Sciatic nerve (tissue), 2 donors: ENCODE measurements around the gene ZNF786. TPM values are rescaled to one million over a fixed set of nuclear protein-coding genes. Genes with fewer than 3 reads are reported as not detected.
A peak's percentile ranks its signal among the peaks of the same experiment; 100 is the strongest.
"Not testable (repeated sequence)": the region's sequence is repeated elsewhere in the genome, so short reads cannot be mapped to it uniquely, and the experiment has no call there.

Experiments used
- ATAC-seq: fragments of 200-7000 bp; cut with Tn5 transposase; one replicate; pipeline ENCODE4 v1.9.1; 2020; ENCODE audit warnings: mild to moderate bottlenecking, moderate library complexity
- DNase-seq: peaks from one replicate; pipeline ENCODE4 v3.0.0-alpha.2; 2020; ENCODE audit warnings: low spot score
- intact Hi-C: fragments of 100-400 bp; cut with DNase I; formaldehyde crosslinking; loops from one replicate; pipeline ENCODE4 v1.14.2; 2022
- total RNA-seq: library from RNA; stranded (reverse); fragmentation: NEBNext Ultra II Directional; extraction: Animal tissue kit (Norgen Biotek cat#: 25700); gene quantifications from one replicate; pipeline ENCODE4 v1.2.1, GENCODE V29; 2021
- donor health status: DM: no; HTN: no; CAD: no.
- donor health status: DM: no; HTN: no; CAD: no.

Gene ZNF786
- total RNA-seq, 1 donor from 2014 or later = 7.7 TPM

DNA sequence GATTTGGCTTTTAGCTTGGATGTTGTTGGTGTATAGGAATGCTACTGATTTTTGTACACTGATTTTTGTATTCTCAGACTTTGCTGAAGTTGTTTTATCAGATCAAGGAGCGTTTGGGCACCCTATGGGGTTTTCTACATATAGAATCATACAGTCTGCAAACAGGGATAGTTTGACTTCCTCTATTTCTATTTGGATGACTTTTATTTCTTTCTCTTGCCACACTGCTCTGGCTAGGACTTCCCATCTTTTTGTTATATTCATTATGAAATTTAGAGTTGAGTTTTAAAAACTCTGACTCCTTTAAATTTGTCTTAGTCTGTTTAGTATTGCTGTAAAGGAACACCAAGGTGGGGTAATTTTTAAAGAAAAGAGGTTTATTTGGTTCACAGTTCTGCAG, 4.7 kb downstream of the ZNF786 start:
- intact Hi-C loops = no loop called here
- ATAC-seq (no peak), DNase-seq (no peak)

DNA sequence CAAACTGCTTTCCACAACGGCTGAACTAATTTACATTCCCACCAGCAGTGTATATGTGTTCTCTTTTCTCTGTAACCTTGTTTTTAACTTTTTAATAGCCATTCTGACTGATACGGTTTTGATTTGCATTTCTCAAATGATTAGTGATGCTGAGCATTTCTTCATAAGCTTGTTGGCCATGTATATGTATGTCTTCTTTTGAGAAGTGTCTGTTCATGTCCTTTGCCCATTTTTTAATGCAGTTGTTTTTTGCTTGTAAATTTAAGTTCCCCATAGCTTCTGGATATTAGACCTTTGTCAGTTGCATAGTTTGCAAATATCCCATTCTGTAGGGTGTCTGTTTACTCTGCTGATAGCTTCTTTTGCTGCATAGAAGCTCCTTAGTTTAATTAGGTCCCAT, 6.1 kb downstream of the ZNF786 start:
- no peak for ATAC-seq
- DNase-seq = no peak
- intact Hi-C loops = no loop called here

DNA sequence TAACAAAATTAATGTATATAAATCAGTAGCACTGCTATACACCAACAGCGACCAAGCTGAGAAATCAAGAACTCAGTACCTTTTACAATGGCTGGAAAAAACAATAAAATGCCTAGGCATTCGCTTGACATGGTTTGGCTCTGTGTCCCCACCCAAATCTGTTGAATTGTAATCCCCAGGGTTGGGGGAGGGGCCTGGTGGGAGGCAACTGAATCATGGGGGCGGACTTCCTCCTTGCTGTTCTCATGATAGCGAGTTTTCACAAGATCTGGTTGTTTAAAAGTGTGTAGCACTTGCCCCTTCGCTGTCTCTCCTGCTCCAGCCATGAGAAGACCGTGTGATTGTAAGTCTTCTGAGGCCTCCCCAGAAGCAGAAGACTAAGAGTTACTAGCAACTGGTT, 8.6 kb downstream of the ZNF786 start:
- DNase-seq (no peak), ATAC-seq (no peak)
- intact Hi-C loops = no loop called here

- no peak for DNase-seq
- no peak for ATAC-seq
- intact Hi-C loops = no loop called here
Observed at GRCh38 chr7:149077594-149077993, 12.9 kb downstream of the ZNF786 start.

DNA sequence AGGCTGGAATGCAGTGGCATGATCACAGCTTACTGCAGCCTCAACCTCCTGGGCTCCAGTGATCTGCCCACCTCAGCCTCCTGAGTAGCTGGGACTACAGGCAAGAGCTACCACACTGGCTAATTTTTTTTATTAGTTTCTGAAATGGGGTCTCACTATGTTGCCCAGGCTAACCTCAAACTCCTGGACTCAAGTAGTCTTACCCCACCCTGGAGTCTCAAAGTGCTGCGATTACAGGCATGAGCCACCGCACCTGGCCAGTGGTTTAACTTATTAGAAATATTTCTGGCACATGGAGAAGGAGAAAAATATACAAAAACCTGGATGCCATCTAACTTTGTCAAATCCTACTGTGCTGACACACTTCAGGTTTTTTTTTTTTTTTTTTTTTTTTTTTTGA, 15.2 kb downstream of the ZNF786 start:
- intact Hi-C loops = no loop called here
- ATAC-seq = no peak
- DNase-seq = no peak

DNA sequence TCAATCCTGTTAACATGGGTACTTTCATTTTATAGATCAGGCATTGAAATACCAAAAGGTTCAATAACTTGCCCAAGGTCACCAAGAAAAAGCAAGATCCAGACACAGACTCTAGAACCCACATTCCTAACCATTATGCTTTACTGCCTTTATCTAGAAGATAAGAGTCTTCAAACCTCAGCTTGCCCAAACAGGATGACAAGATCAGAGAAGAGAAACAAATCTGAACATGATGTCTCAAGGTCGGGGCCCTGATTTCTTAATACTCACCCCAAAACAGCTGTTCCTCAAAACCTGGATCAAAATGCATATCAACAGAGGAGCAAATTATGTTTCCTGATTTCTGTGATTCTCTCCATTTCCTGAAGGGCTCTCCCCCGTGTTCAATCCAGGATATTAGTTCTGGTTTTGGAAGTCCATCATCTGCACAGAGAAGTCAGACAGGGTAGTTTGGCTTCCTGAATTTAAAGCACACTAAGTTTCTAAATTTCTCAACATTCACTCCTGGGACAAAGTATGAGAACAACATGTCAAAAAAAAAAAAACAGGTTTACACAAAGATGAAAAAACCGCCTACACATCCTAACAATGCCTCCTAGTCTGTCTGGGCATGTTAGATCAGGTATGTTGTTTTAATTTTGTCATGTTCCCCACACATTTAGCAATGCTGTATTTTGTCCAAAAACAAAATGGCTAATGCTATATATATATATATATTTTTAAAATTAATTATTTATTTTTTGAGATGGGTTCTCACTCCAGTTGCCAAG, 16.2 kb downstream of the ZNF786 start:
- intact Hi-C loops = no loop called here
- ATAC-seq (no peak), DNase-seq (no peak)

GRCh38 chr7:149072438-149072775, 18.1 kb downstream of the ZNF786 start:
- ATAC-seq = no peak
- intact Hi-C loops = no loop called here
- DNase-seq = no peak

- ATAC-seq (peak; percentile 44), DNase-seq (no peak)
- intact Hi-C loops = no loop called here
Observed at GRCh38 chr7:149071641-149072437, 18.7 kb downstream of the ZNF786 start.

DNA sequence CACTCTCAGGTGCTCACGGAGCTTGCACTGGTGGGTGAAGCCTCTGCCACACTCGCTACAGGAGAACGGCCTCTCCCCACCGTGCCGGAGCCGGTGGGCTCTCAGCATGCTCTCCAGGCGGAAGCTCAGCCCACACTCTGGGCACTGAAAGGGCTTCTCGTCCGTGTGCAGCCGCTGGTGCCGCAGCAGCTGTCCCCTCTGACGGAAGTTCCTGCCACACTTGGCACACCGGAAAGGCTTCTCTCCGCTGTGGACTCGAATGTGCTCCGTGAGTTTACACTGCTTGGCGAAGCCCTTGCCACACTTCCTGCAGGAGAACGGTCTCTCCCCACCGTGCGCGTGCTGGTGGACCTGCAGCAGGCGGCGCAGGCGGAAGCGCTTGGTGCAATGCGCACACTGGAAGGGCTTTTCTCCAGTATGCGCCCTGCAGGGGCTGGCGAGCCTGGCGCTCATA, 19.3 kb downstream of the ZNF786 start:
- DNase-seq (no peak), ATAC-seq (peak; percentile 17)
- intact Hi-C loops = no loop called here

DNA sequence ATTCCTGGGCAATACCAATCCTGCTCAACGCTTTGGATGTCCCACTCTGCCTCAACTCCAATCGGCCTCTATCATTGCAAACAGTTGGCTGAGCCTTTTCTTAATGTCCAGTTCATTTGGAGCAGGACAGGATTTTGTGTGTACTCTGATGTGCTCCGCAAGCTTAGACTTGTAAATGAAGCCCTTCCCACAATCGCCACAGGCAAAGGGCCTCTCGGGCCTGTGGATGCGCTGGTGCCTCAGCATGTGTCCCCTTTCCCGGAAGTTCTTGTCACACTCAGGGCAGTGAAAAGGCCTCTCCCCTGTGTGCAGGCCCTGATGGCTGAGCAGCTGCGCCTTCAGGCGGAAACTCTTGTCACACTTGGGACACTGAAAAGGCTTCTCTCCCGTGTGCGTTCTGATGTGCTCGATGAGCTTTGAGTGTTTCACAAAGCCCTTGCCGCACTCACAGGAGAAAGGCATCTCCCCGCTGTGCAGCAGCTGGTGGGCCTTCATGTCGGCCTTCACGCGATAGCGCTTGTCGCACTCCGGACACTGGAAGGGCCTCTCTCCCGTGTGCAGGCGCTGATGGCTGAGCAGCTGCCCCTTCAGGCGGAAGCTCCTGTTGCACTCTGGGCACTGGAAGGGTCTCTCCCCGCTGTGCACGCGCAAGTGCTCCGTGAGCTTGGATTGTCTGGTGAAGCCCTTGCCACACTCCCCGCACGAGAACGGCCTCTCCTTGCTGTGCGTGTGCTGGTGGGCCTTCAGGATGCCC, 20.0 kb downstream of the ZNF786 start:
- intact Hi-C loops = no loop called here
- ATAC-seq = no peak
- DNase-seq = no peak

- DNase-seq = no peak
- no peak for ATAC-seq
- intact Hi-C loops = loop anchor here (5.0 kb wide), 1 partner anchor 61 kb away; no protein-coding TSS in a partner anchor
Observed at GRCh38 chr7:149067869-149068268, 22.6 kb downstream of the ZNF786 start.

DNA sequence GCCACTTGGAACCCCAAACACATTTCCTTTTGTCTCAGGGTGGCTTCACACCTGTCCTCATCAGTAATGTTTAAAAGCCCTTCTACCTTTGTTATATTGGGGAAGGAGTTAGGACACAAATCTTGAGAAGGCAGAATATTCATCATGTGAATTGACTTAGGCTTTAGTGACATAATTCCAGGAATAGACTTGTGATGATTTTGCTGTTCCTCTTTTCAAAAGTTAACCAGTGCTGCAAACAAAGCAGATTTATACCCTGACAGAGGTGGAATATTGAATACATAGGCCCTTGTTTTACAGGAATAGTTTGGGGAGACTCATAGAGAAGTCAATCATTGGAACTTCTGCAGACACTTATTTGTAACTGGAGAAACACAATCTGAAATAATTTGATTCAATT, 27.0 kb downstream of the ZNF786 start:
- ATAC-seq = no peak
- DNase-seq = no peak
- intact Hi-C loops = no loop called here

DNA sequence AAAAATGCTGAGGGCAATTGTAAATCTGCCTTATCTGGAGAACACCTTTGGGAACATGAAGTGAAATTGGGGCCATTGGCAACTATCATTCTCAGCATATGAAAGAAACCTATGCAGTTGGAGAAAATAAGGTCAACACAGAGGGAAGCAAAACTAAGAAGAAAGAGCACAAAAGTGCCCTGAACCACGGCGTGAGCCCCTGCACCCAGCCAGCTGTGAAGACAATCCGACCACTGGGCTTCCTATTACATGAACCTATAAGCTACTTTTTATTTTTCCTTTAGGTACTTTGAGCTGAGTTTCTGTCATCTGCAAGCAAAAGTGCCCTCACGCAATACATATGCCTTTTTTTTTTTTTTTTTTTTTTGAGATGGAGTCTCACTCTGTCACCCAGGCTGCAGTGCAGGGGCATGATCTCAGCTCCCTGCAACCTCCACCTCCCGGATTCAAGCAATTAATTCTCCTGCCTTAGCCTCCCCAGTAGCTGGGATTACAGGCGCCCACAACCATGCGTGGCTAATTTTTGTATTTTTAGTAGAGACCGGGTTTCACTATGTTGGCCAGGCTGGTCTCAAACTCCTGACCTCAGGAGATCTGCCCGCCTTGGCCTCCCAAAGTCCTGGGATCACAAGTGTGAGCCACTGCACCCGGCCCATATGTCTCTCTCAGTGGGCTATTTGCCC, 28.2 kb downstream of the ZNF786 start:
- intact Hi-C loops, ATAC-seq, DNase-seq: not testable (repeated sequence)

- intact Hi-C loops = no loop called here
- DNase-seq (no peak), ATAC-seq (no peak)
Observed at GRCh38 chr7:149060156-149060555, 30.4 kb downstream of the ZNF786 start.

GRCh38 chr7:149053885-149054284, 36.6 kb downstream of the ZNF786 start:
- intact Hi-C loops = no loop called here
- ATAC-seq (no peak), DNase-seq (no peak)

DNA sequence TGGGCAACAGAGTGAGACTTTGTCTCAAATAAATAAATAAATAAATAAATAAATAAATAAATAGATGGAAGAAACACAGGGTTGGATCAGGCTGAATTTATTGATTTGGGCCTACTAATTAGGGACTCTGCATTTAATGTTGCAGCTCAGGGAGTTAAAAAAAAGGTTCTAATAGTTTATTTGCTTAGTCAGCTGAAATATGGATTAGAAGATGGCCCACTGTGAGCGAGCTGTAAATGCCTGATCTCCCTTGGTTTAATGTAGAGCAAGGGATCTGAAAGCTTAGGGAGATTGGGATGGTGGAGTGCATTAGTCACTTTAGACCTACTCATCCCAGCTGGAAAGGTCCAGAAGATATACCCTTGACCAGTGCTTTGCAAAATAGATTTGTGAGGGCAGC, 37.1 kb downstream of the ZNF786 start:
- ATAC-seq (no peak), DNase-seq (no peak)
- intact Hi-C loops = no loop called here

GRCh38 chr7:149050941-149051340, 39.6 kb downstream of the ZNF786 start:
- intact Hi-C loops = no loop called here
- ATAC-seq = no peak
- no peak for DNase-seq

DNA sequence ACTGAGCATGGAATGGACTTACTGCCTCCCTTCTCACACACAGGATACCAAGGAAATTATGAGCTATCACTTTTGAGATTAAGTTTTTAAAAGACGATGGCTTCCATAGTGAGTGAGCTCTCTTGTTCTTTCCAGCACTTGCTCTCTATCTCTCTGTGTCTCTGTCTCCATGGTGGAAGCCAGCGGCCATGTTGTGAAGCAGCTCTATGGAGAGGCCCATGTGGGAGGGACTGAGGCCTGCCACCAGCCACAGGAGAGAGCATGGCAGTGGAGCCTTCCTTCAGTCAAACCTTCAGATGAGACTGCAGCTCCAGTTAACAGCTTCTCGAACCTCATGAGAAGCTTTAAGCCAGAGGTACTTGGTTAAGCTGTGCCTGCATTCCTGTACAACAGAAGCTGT, 41.7 kb downstream of the ZNF786 start:
- ATAC-seq (no peak), DNase-seq (no peak)
- intact Hi-C loops = no loop called here

- ATAC-seq (no peak), DNase-seq (no peak)
- intact Hi-C loops = no loop called here
Observed at GRCh38 chr7:149046416-149046815, 44.1 kb downstream of the ZNF786 start.
